GM12878 (cell line): ENCODE measurements around the gene SRP68.

Experiments
- NBN ChIP-seq: fragments of 450-650 bp; IDR thresholded peaks from 2 replicates; pipeline ENCODE4 v1.6.1; 2016
- NFIC ChIP-seq: IDR thresholded peaks from 2 replicates; pipeline ENCODE4 v1.6.1; 2012; ENCODE audit warnings: low read depth, mild to moderate bottlenecking, inconsistent platforms, low read length, moderate library complexity

DNA sequence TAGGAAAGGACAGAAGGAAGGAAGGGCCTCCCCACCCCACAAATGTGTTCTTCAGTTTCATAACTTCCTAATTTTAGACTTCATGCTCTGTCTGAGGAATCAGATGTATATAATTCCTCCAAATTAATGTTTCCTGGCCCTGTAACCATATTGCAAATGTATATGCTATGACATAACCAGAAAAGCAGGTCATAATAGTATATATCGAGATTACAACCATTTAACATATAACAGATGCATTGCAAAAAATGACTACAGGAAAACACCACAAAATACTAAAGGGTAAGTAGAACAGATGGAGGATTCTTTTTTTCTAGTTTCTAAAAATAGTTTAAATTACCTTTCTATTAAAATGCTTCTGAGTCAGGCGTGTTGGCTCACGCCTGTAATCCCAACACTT, 34.4 kb upstream of the SRP68 start:
- TF ChIP-seq NFIC (no peak), NBN (no peak)
